Stimulated activated CD8-positive, alpha-beta memory T cell treated with anti-CD3 and anti-CD28 coated beads, Interleukin-12 subunit alpha, Interleukin-12 subunit beta, amount 100 ng/mL, for 1 hour (primary cell): ENCODE results near the gene SGCA.
A peak's percentile ranks its signal among the peaks of the same experiment; 100 is the strongest.

Experiments
- DNase-seq: peaks from one replicate; pipeline ENCODE4 v3.0.0-alpha.2; 2020; ENCODE audit warnings: low read depth

Gene SGCA

GRCh38 chr17:50134206-50135110, 31.3 kb upstream of the SGCA start:
- no peak for DNase-seq

DNA sequence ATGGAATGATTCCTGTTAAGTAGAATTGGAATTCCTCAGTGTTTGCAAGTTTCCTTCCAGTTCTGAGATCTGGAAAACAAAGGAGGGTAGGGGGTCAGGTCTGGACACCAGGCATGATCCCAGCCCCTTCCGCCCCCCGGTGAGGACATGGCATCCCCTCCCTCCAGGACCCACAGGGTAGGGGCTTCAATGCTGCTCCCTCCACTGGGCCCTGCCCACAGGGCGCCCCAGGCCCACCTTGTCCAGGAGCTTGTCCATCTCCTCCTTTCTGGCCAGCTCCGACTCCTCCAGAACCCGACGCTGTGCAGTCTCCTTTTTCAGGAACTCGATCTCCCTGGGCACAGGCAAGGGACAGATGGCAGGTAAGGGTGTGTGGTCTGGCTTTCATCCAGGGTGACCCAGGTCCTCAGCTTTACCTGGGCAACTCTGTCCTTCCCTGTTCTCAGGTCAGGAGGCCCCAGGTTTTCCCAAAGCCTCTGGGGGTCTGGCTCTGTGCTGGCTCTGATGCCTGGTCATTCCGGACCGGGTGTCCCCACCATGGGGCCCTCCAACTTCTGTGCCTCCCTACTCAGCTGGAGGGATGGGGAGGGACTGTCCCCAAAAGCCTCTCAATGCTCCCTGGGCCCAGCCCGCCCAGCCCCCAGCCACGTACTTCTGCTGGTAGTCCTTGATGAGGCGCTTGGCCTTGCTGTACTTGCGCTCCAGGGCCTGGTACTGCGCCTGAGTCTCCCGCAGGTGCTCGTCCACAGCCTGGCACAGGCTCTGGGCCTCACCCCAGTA, 30.3 kb upstream of the SGCA start:
- DNase-seq, result no peak

GRCh38 chr17:50136096-50136687, 29.6 kb upstream of the SGCA start:
- DNase-seq, result no peak

- DNase-seq, result no peak
These were observed 28.8 kb upstream of the SGCA start for GRCh38 chr17:50137042-50137441.

- no peak for DNase-seq
These were observed 26.5 kb upstream of the SGCA start for GRCh38 chr17:50139185-50139783.

GRCh38 chr17:50139950-50140885, 25.6 kb upstream of the SGCA start:
- DNase-seq, result peak; percentile 68

DNA sequence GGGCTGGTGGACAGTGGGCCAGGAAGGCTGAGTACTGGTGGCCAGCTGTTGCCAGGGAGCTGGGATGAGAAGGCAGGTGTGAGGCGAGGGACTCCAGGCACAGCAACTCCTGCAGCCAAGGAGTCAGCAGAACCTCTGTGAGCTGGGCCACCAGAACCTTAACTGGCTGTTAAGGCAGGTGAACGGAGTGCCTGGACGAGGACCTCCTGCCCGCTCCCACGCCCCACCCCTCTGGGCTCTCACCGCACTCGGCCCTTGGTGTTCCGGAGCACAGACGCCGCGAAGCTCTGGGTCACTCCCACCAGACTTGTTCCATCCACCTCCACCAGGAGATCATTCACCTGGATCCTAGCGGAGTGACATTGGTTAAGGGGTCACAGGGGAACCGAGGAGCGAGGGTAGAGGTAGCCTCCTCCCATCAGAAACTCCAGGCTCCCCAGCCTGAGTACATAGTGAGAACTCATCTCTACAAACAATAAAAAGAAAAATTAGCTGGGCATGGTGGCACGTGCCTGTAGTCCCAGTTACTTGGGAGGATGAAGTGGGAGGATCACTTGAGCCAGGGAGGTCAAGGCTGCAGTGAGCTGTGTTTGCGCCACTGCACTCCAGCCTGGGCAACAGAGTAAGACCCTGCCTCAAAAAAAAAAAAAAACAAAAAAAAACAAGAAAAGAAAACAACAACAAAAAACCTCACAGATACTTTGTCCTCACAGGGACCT, 24.6 kb upstream of the SGCA start:
- no peak for DNase-seq

DNA sequence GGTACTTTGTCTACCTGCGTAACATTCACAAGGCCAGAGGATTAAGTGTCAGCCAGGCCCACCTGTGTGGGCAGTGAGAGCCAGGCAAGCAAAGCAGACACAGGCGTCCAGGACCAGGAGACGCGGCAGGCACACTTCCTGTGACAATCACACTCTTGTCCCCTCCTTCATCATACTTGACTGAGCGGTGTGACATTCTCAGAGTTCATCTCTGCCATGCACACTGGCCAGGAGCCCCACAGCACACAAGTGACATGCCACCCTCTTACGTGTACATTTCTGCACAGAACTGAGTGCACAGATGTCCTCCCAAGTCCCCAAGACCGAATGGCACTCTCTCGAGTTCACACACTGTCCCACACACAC, 24.1 kb upstream of the SGCA start:
- no peak for DNase-seq

- no peak for DNase-seq
These were observed 22.2 kb upstream of the SGCA start for GRCh38 chr17:50143461-50144176.

DNA sequence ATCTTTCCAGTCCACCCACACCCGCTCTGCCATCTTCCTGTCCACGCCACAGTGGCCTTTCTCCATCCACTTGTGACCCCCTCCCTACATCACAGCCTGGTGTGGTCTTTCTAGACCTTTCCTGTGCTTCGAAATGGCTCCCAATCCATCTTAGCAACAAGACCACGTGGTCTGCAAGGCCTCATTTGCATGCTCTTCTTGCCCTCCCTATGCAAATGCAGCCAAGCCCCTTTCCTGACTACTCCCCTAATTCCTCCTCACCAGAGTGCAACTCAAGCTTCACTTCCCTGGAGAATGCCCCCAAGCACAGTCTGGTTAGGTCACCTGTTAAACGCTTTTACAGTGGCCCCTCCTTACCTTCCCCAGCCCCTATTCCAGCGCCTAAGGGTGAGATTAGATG, 21.4 kb upstream of the SGCA start:
- DNase-seq, result no peak

- DNase-seq, result no peak
These were observed 20.8 kb upstream of the SGCA start for GRCh38 chr17:50144845-50145531.

DNA sequence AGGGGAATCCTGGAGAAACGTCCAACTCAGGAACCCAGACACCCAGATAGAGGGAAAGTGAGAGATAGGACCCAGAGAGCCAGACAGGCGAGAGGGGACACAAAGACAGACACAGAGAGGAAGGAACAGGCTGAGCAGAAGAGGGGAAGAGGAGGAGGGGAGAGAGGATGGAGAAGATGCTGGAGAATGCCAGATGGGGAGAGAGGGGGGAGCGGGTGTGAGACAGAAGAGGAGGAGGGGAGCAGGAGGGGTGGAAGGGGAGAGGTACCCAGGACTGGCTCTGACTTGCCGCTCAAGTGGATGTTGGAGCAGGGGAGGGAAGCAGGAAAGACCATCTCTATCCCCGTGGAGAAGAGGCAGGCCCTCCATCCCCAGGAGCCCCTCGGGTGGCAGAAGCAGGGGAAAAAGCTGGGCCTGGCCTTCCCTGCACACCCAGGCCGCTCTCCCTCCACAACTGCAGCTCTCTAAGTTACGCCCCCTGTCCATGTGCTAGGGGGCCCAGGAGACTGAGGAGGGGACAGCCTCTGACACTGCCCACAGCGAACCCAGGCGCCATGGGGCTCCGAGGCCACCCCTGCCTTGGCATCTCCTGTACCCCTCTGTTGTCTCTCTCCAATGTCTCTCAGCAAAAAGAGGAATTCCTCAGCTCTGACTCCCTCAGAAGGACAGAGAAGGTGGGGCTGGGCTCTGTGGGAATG, 20.1 kb upstream of the SGCA start:
- no peak for DNase-seq

DNA sequence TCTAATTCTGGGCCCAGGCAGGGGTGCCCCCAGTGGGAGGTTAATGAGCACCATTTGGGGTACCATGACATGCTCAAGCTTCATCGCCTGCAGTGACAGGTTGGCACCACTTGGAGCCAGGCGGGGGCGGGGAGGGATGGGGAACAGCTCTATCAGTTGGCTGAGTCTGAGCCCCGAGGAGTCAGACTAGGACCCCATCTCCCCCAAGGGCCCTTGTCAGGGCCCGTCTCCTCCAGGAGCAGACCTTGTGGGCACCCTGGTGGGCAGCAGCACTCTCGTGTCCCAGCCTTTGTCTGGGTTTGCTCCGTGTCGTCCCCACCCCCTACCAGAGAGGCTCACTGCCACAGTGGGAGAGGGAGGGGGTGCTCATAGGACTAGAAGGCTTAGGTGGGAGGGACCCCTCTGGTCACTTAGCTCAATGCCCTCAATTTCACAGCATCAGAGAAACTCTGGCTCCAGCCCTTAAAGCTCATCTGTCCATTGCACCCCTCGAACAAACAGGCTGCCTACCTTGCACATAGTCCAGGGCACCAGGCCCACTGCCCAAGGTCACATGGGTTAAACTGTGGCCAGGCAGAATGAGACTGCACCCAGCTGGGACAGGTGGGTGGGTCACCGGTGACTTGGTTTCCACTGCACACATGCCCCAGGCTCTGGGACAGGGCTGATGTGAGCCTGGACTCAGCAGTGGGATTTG, 19.4 kb upstream of the SGCA start:
- no peak for DNase-seq

DNA sequence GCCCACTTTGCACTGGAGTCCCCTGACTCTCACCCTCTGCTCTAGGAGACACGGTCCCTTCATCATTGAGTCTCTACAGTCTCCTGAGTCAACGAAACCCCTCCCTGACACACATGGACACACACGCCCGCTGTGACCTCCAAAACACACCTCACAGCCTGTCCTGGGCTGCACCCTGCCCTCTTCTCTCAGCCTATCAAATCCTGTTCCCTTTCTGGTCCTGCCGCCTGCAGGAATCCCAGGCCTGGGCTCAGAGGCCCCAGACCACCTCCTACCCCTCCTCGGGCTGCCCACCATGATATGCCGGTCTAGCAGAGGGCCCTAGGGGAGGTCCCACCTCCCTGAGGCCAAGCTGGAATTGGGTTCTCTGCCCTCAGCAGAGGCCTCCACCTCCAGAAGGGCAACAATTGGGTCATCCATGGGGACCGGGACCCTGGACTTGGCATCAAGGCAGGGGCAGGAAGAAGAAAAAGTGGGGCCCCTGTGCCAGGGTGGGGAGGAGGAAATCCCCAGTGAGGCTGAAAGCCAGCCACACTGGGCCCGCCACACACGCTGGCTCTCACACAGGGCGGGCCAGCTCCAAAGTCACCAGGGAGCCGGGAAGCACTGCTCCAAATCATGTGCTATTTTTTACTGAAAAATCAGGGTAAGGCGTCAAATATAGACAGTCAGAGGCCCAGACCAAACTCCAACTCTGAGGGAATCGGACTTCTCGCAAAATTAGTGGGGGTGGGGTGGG, 18.7 kb upstream of the SGCA start:
- DNase-seq, result no peak

- no peak for DNase-seq
These were observed 18.0 kb upstream of the SGCA start for GRCh38 chr17:50147841-50148225.

- peak; percentile 60 for DNase-seq
These were observed 17.3 kb upstream of the SGCA start for GRCh38 chr17:50148226-50149090.

DNA sequence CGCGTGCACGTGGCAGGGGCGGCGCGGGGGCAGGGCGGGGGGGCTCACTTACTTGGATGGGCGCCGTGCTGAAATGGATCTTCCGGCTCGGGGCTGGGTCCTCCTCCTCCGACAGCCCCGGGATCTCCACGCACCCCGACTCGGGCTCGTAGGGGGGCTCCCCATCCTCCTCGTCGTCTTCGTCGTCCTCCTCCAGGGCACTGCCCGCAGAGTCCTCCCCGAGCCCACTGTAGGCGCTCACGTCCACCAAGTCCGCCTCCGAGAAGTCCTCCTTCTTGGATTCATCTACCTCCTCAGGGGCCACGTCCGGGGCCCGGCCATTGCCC, 16.8 kb upstream of the SGCA start:
- DNase-seq, result no peak
